ENCODE measurements around the gene WIZ. TPM values are rescaled to one million over a fixed set of nuclear protein-coding genes. Genes with fewer than 3 reads are reported as not detected.
A peak's percentile ranks its signal among the peaks of the same experiment; 100 is the strongest.
"Not testable (repeated sequence)": the region's sequence is repeated elsewhere in the genome, so short reads cannot be mapped to it uniquely, and the experiment has no call there.

Gene WIZ
- total RNA-seq, 2 experiments from 2014 or later = 18.2 to 21.4 TPM

- H3K9me3 Mint-ChIP-seq = no peaks in the 10 kb centered on the region
- DNase-seq = no peak
- intact Hi-C loops (cut with micrococcal nuclease) = no loop called here
- no peak overlapping the region for H3K27ac Mint-ChIP-seq
- ChIA-PET POLR2A (no interaction called here), CTCF (no interaction called here)
- H3K4me3 Mint-ChIP-seq = no peak overlapping the region
- no peaks in the 10 kb centered on the region for H3K4me1 Mint-ChIP-seq (ENCODE audit: low read depth)
- H3K27me3 Mint-ChIP-seq = no peaks in the 10 kb centered on the region
- peaks cover 39% of the 10 kb centered on the region for H3K36me3 Mint-ChIP-seq
Observed at GRCh38 chr19:15396436-15396835, 53.3 kb downstream of the WIZ start.

DNA sequence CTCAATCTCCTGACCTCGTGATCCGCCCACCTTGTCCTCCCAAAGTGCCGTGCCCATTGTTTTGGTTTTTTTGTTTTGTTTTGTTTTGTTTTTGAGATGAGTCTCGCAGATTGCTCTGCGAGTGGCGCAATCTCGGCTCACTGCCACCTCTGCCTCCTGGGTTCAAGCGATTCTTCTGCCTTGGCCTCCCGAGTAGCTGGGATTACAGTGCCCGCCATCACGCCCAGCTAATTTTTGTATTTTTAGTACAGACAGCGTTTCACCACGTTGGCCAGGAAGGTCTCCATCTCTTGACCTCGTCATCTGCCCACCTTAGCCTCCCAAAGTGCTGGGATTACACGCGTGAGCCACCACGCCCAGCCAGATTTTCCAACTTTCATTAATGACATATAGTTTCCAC is 54.5 kb downstream of the WIZ start:
- DNase-seq; H3K27me3 Mint-ChIP-seq; intact Hi-C loops (cut with micrococcal nuclease); H3K4me1 Mint-ChIP-seq (ENCODE audit: low read depth); POLR2A ChIA-PET; H3K4me3 Mint-ChIP-seq; CTCF ChIA-PET; H3K9me3 Mint-ChIP-seq; H3K27ac Mint-ChIP-seq: not testable (repeated sequence)
- peaks cover 40% of the 10 kb centered on the region for H3K36me3 Mint-ChIP-seq

GRCh38 chr19:15394426-15394825 is 55.3 kb downstream of the WIZ start:
- Mint-ChIP-seq H3K4me3 (no peak overlapping the region), H3K27ac (no peak overlapping the region), H3K36me3 (peaks cover 39% of the 10 kb centered on the region), H3K9me3 (no peaks in the 10 kb centered on the region), H3K27me3 (no peaks in the 10 kb centered on the region), H3K4me1 (ENCODE audit: low read depth) (peaks cover 3% of the 10 kb centered on the region)
- ChIA-PET POLR2A (interaction anchor here (0.6 kb wide), 1 partner anchor 15 kb away, joined by 3 read pairs; no protein-coding TSS in a partner anchor), CTCF (interaction anchor here (0.7 kb wide), 3 partner anchors 142 to 163 kb away, joined by 3 to 4 read pairs (median 3); no protein-coding TSS in a partner anchor)
- intact Hi-C loops (cut with micrococcal nuclease) = no loop called here
- no peak for DNase-seq

GRCh38 chr19:15393963-15394362 is 55.8 kb downstream of the WIZ start:
- H3K4me3 Mint-ChIP-seq = no peak overlapping the region

GRCh38 chr19:15390814-15391213 is 58.9 kb downstream of the WIZ start:
- Mint-ChIP-seq H3K4me1 (ENCODE audit: low read depth) (peaks cover 3% of the 10 kb centered on the region), H3K27me3 (no peaks in the 10 kb centered on the region), H3K36me3 (peaks cover 15% of the 10 kb centered on the region), H3K9me3 (no peaks in the 10 kb centered on the region), H3K27ac (no peak overlapping the region), H3K4me3 (no peak overlapping the region)
- intact Hi-C loops (cut with micrococcal nuclease) = no loop called here
- DNase-seq = no peak
- ChIA-PET POLR2A (no interaction called here), CTCF (no interaction called here)

More at GRCh38 chr19:15393963-15394362, 55.8 kb downstream of the WIZ start:
- POLR2A ChIA-PET = interaction anchor here (0.6 kb wide), 1 partner anchor 16 kb away, joined by 3 read pairs; no protein-coding TSS in a partner anchor
- no peaks in the 10 kb centered on the region for H3K9me3 Mint-ChIP-seq
- no peak for DNase-seq
- intact Hi-C loops (cut with micrococcal nuclease) = no loop called here
- CTCF ChIA-PET = interaction anchor here (0.7 kb wide), 2 partner anchors 162 to 163 kb away, joined by 3 read pairs; no protein-coding TSS in a partner anchor
- H3K27me3 Mint-ChIP-seq = no peaks in the 10 kb centered on the region
- peaks cover 38% of the 10 kb centered on the region for H3K36me3 Mint-ChIP-seq
- H3K4me1 Mint-ChIP-seq (ENCODE audit: low read depth) = peaks cover 3% of the 10 kb centered on the region
- no peak overlapping the region for H3K27ac Mint-ChIP-seq

DNA sequence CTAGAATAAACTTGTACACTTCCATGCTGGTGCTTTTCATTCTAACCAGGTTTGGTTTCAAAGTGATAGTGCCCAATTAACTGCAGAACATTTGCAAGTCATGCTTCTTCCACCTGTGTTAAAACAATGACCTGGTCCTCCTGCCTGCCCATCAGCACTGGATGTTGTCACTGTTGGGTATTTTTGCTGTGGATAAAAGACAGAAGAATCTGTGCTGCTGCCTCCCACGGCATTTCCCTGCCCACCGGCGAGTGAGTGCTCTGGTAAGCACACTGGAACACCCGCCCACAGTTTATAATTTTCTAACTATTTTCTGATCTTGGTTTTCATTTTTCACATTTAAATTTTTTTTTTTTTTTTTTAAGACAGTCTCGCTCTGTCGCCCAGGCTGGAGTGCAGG is 67.9 kb downstream of the WIZ start:
- ChIA-PET POLR2A (no interaction called here), CTCF (interaction anchor here (2.7 kb wide), 1 partner anchor 37 kb away, joined by 8 read pairs; the partner anchor contains the start of gene AKAP8L)
- no peaks in the 10 kb centered on the region for H3K9me3 Mint-ChIP-seq
- H3K4me3 Mint-ChIP-seq = no peak overlapping the region
- H3K4me1 Mint-ChIP-seq (ENCODE audit: low read depth) = peaks cover 32% of the 10 kb centered on the region
- intact Hi-C loops (cut with micrococcal nuclease) = loop anchor here (2.0 kb wide), 1 partner anchor 455 kb away; no protein-coding TSS in a partner anchor
- peaks cover 2% of the 10 kb centered on the region for H3K27me3 Mint-ChIP-seq
- no peak for DNase-seq
- H3K27ac Mint-ChIP-seq = no peak overlapping the region
- H3K36me3 Mint-ChIP-seq = peaks cover 6% of the 10 kb centered on the region

GRCh38 chr19:15381429-15381828 is 68.3 kb downstream of the WIZ start:
- no peaks in the 10 kb centered on the region for H3K9me3 Mint-ChIP-seq
- ChIA-PET POLR2A (no interaction called here), CTCF (no interaction called here)
- no peak overlapping the region for H3K4me3 Mint-ChIP-seq
- DNase-seq = no peak
- peaks cover 2% of the 10 kb centered on the region for H3K27me3 Mint-ChIP-seq
- intact Hi-C loops (cut with micrococcal nuclease) = loop anchor here (2.0 kb wide), 1 partner anchor 455 kb away; no protein-coding TSS in a partner anchor
- H3K27ac Mint-ChIP-seq = no peak overlapping the region
- H3K36me3 Mint-ChIP-seq = peaks cover 6% of the 10 kb centered on the region
- H3K4me1 Mint-ChIP-seq (ENCODE audit: low read depth) = peaks cover 36% of the 10 kb centered on the region

- peaks cover 40% of the 10 kb centered on the region for H3K4me1 Mint-ChIP-seq (ENCODE audit: low read depth)
- peaks cover 6% of the 10 kb centered on the region for H3K36me3 Mint-ChIP-seq
- POLR2A ChIA-PET = interaction anchor here (0.7 to 3.6 kb wide), 14 partner anchors 18 to 175 kb away, joined by 3 to 51 read pairs (median 5); partner anchors contain the start of genes AKAP8L and BRD4
- H3K27ac Mint-ChIP-seq = peak overlapping the region; percentile 96
- H3K4me3 Mint-ChIP-seq = peak overlapping the region; percentile 95
- H3K9me3 Mint-ChIP-seq = no peaks in the 10 kb centered on the region
- peak; percentile 67 for DNase-seq
- intact Hi-C loops (cut with micrococcal nuclease) = loop anchor here (1.0 to 5.0 kb wide), 5 partner anchors 39 to 457 kb away; a partner anchor contains a TSS
- peaks cover 2% of the 10 kb centered on the region for H3K27me3 Mint-ChIP-seq
- CTCF ChIA-PET = interaction anchor here (0.7 to 6.0 kb wide), 12 partner anchors 12 to 805 kb away, joined by 3 to 57 read pairs (median 4); partner anchors contain the start of genes AKAP8L and FAM32A
Observed at GRCh38 chr19:15379999-15380647, 69.6 kb downstream of the WIZ start.

- POLR2A ChIA-PET = interaction anchor here (0.5 to 3.6 kb wide), 26 partner anchors 18 to 180 kb away, joined by 3 to 51 read pairs (median 4); partner anchors contain the start of genes AKAP8L and BRD4
- peaks cover 2% of the 10 kb centered on the region for H3K27me3 Mint-ChIP-seq
- peaks cover 6% of the 10 kb centered on the region for H3K36me3 Mint-ChIP-seq
- DNase-seq = peak; percentile 99
- peaks cover 42% of the 10 kb centered on the region for H3K4me1 Mint-ChIP-seq (ENCODE audit: low read depth)
- intact Hi-C loops (cut with micrococcal nuclease) = loop anchor here (1.0 to 5.0 kb wide), 4 partner anchors 40 to 254 kb away; a partner anchor contains a TSS
- no peaks in the 10 kb centered on the region for H3K9me3 Mint-ChIP-seq
- H3K4me3 Mint-ChIP-seq = peak within 1 kb of the TSS; percentile 95
- peak within 1 kb of the TSS; percentile 96 for H3K27ac Mint-ChIP-seq
- CTCF ChIA-PET = interaction anchor here (0.8 to 6.0 kb wide), 16 partner anchors 39 to 287 kb away, joined by 3 to 57 read pairs (median 4); partner anchors contain the start of gene AKAP8L
Observed at GRCh38 chr19:15379083-15379998, 70.4 kb downstream of the WIZ start, which contains the start of gene AKAP8. Gene AKAP8, minus strand, starts transcription at chr19:15379787. Its CDS starts 56 bp downstream, at chr19:15379731.

DNA sequence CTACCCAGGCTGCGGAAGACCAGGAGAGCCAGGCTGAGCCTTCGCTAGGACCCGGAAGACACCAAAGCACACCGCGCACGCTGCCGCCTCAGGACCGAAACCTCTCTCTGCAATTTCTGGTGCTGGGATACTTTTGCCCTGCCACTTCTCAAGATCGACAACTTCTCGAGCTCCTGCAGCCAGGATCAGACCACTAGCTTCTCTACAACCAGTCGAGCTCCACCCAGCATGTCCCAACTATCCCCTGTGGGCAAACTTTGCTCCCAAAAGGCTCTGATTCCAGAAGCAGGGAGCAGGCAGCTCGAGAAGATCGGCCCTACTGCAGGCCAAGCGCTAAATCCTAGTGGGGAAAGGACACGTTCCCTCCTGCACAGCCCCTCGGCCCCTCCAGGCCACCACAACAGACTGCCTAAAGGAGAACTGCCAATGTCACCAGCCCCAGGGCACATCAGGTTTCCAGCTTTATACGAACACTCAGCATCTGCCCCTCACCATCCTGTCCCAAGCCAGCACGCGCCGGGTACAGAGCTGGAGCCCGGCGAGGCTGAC is 71.1 kb downstream of the WIZ start:
- peak overlapping the region; percentile 96 for H3K27ac Mint-ChIP-seq

DNA sequence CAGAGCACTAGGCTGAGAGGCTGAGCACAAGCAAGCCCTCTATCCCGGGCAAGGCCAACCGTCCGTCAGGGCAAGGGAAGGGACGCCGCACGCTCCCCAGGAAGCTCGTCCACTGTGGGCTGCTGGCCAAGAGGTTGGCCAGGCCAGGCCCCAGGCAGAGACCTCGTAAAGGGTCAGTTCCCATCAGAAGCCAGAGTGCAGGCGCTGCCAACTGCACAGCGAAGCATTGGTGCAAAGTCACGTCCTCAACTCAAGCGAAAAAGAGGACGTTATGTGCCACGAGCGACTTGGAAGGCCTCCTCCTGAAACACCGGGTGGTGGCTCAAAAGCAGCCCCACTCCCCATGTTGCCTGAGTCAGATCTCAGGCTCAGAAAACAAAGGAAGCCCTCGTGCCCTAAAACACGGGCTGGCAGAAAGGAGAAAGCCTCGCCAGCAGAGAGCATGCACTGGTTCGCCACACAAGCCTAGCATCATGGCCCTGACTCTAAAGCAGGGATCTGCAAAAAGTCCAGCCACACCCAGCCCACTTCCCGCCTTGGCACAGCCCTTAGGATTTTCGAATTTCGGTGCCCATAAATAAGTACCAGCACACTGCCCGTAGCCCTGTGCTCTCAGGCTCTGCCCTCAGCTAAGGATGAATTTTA is 74.8 kb downstream of the WIZ start:
- peaks cover 2% of the 10 kb centered on the region for H3K27me3 Mint-ChIP-seq
- no peaks in the 10 kb centered on the region for H3K9me3 Mint-ChIP-seq
- no peak for DNase-seq
- peaks cover 32% of the 10 kb centered on the region for H3K4me1 Mint-ChIP-seq (ENCODE audit: low read depth)
- ChIA-PET CTCF (interaction anchor here (1.1 to 6.0 kb wide), 3 partner anchors 43 to 143 kb away, joined by 3 to 57 read pairs (median 5); partner anchors contain the start of gene AKAP8L), POLR2A (no interaction called here)
- intact Hi-C loops (cut with micrococcal nuclease) = loop anchor here (5.0 kb wide), 1 partner anchor 113 kb away; no protein-coding TSS in a partner anchor
- peaks cover 18% of the 10 kb centered on the region for H3K36me3 Mint-ChIP-seq
- no peak overlapping the region for H3K4me3 Mint-ChIP-seq
- no peak overlapping the region for H3K27ac Mint-ChIP-seq

More for the DNA sequence above, 71.1 kb downstream of the WIZ start:
- DNase-seq = peak; percentile 68
- peaks cover 42% of the 10 kb centered on the region for H3K4me1 Mint-ChIP-seq (ENCODE audit: low read depth)
- intact Hi-C loops (cut with micrococcal nuclease) = loop anchor here (1.0 to 5.0 kb wide), 5 partner anchors 41 to 253 kb away; a partner anchor contains a TSS
- peak overlapping the region; percentile 95 for H3K4me3 Mint-ChIP-seq
- ChIA-PET CTCF (interaction anchor here (0.7 to 6.0 kb wide), 16 partner anchors 20 to 287 kb away, joined by 3 to 57 read pairs (median 4); partner anchors contain the start of gene AKAP8L), POLR2A (interaction anchor here (0.5 to 3.6 kb wide), 19 partner anchors 17 to 177 kb away, joined by 3 to 51 read pairs (median 3); partner anchors contain the start of genes AKAP8L and BRD4)
- H3K27me3 Mint-ChIP-seq = peaks cover 2% of the 10 kb centered on the region
- no peaks in the 10 kb centered on the region for H3K9me3 Mint-ChIP-seq
- H3K36me3 Mint-ChIP-seq = peaks cover 6% of the 10 kb centered on the region
